Right lobe of liver (tissue), 6 donors: ENCODE data around the gene HSD17B11. TPM values are rescaled to one million over a fixed set of nuclear protein-coding genes. Genes with fewer than 3 reads are reported as not detected.
"Not testable (repeated sequence)": the region's sequence is repeated elsewhere in the genome, so short reads cannot be mapped to it uniquely, and the experiment has no call there.

Experiments
- ATAC-seq, 4 donors: fragments of 200-7000 bp; cut with Tn5 transposase; one replicate each; pipeline ENCODE4 v1.9.1; 2020; ENCODE audit warnings: mild to moderate bottlenecking in 4 of 4, moderate library complexity in 4 of 4
- DNase-seq, 3 donors: peaks; one replicate each; pipeline ENCODE4 v3.0.0-alpha.2; 2020
- H3K27ac ChIP-seq, 3 donors: fragments of 200-600 bp; one replicate each; pipeline ENCODE4 v1.8.0; 2022
- H3K27me3 ChIP-seq, 2 donors: fragments of 200-600 bp; one replicate each; pipeline ENCODE4 v1.8.0; 2022
- H3K36me3 ChIP-seq, 4 donors: fragments of 200-600 bp; sonication (generic) in 1 of 4; one replicate each; pipeline versions ENCODE4 v1.5.1 to v1.8.0; 2017 to 2022; ENCODE audit warnings: control low read depth in 1 of 4
- H3K4me1 ChIP-seq, 4 donors: fragments of 200-600 bp; sonication (generic) in 1 of 4; one replicate each; pipeline versions ENCODE4 v1.5.1 to v1.8.0; 2017 to 2022; ENCODE audit warnings: control low read depth in 1 of 4
- H3K4me3 ChIP-seq, 3 donors: fragments of 200-600 bp; one replicate each; pipeline ENCODE4 v1.8.0; 2022
- H3K9me3 ChIP-seq, 4 donors: fragments of 200-600 bp; sonication (generic) in 1 of 4; one replicate each; pipeline versions ENCODE4 v1.5.1 to v1.8.0; 2017 to 2022; ENCODE audit warnings: control low read depth in 1 of 4
- POLR2A ChIP-seq: fragments of 450-650 bp; IDR thresholded peaks from one replicate; pipeline ENCODE4 v1.6.1; 2017; ENCODE audit warnings: antibody characterized with exemption, mild to moderate bottlenecking
- WGBS: methylation state at CpG from one replicate; pipeline ENCODE4 v1.1.6; 2018; ENCODE audit warnings: low coverage, low lambda C conversion rate; ENCODE audit not compliant: insufficient coverage; ENCODE audit errors: missing lambda C conversion rate; 5-methylcytosine and 5-hydroxymethylcytosine counted together
- intact Hi-C, 2 donors: fragments of 100-400 bp; cut with DNase I; formaldehyde crosslinking; loops; one replicate each; pipeline versions ENCODE4 v1.11.2 to v1.14.1; 2022
- total RNA-seq, 6 experiments: library from RNA; depleted of rRNA in 2 of 6; stranded (reverse); fragments of >200 nt in 2 of 6; fragmentation: NEBNext Ultra II Directional in 3 of 6; extraction: Animal tissue kit (Norgen Biotek cat#: 25700) in 3 of 6; gene quantifications; one replicate each; pipeline versions ENCODE4 v1.1.0 to v1.2.4, GENCODE V29; 2016 to 2023
- TF ChIP-seq, protein P1 (sequence below), 4 donors: fragments of 200-600 bp in 3 of 4; fragments of 450-650 bp in 1 of 4; IDR thresholded peaks; one replicate each; pipeline versions ENCODE4 v1.5.1 to v1.8.0; 2016 to 2022; ENCODE audit warnings: antibody characterized with exemption in 4 of 4, mild to moderate bottlenecking in 2 of 4
- donor health status: DM: no; HTN: yes; CAD: no.
- donor health status: DM: no; HTN: no; CAD: no.
- donor health status: DM: no; HTN: no; CAD: no.
- donor health status: DM: no; HTN: yes; CAD: no.
- donor health status: DM: no; HTN: yes; CAD: no.

HSD17B11 gene
- total RNA-seq, 6 experiments from 2014 or later = 36.1 to 170 (median 127) TPM

DNA sequence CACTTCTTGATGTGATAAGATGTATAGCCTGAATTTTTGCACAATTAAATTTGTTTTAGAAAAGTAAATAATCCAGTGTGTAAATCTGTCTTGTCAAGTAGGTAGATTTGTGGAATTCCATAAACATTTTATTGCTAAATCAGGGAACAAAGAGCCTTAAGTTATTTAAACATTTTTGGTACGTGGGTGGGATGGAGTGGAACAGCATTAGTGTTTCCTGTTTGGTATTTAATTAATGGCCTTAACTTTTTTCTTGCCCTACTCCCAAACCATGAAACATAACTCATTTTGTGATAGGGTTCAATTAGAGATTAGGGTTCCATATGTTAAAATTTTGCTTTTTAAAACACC lies 36.5 kb upstream of the HSD17B11 start:
- 22% methylated on average over 1 of the region's 1 CpG for WGBS
- H3K4me3 ChIP-seq = no peak overlapping the region
- no peaks in the 10 kb centered on the region for H3K36me3 ChIP-seq
- intact Hi-C loops = no loop called here
- peaks cover 0 to 14% (median 3%) of the 10 kb centered on the region in 4 donors for H3K4me1 ChIP-seq
- no peaks in the 10 kb centered on the region for H3K27me3 ChIP-seq
- ATAC-seq = no peak
- TF ChIP-seq, protein P1, sequence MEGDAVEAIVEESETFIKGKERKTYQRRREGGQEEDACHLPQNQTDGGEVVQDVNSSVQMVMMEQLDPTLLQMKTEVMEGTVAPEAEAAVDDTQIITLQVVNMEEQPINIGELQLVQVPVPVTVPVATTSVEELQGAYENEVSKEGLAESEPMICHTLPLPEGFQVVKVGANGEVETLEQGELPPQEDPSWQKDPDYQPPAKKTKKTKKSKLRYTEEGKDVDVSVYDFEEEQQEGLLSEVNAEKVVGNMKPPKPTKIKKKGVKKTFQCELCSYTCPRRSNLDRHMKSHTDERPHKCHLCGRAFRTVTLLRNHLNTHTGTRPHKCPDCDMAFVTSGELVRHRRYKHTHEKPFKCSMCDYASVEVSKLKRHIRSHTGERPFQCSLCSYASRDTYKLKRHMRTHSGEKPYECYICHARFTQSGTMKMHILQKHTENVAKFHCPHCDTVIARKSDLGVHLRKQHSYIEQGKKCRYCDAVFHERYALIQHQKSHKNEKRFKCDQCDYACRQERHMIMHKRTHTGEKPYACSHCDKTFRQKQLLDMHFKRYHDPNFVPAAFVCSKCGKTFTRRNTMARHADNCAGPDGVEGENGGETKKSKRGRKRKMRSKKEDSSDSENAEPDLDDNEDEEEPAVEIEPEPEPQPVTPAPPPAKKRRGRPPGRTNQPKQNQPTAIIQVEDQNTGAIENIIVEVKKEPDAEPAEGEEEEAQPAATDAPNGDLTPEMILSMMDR (IDR thresholded peaks at IDR 0.05) = no peak
- TF ChIP-seq POLR2A = no peak
- H3K9me3 ChIP-seq = no peaks in the 10 kb centered on the region
- H3K27ac ChIP-seq = no peak overlapping the region
- no peak for DNase-seq

DNA sequence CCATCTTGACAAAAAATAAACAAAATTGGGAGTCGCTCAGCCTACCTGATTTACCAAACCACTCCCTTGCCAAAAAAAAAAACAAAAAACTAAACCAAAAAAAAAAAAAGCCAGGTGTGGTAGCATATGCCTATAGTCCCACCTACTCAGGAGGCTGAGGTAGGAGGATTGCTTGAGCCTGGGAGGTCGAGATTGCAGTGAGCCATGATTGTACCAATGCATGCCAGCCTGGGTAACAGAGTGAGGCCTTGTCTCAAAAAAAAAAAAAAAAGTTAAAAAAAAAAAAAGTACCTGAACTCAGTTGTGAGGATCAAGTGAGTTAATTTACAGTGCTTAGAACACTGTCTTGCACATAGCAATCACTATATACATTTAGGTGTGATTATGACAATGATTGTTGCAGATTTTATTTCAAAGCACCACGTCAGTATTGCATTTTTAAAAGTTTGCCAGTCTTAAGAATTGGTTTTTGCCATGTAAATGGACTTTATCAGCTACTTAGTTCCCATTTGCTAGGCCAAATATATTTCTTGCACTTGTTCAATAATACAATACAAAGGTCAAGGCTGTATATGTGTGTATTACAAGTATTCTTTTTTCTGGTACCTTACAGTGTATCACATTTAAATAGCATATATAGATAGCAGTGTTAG lies 36.0 kb upstream of the HSD17B11 start:
- Histone ChIP-seq H3K27me3 (no peaks in the 10 kb centered on the region), H3K4me3 (no peak overlapping the region), H3K9me3 (no peaks in the 10 kb centered on the region), H3K4me1 (peaks cover 0 to 14% (median 3%) of the 10 kb centered on the region in 4 donors), H3K36me3 (no peaks in the 10 kb centered on the region), H3K27ac (no peak overlapping the region)
- TF ChIP-seq, protein P1 (IDR thresholded peaks at IDR 0.05) = no peak
- TF ChIP-seq POLR2A = no peak
- ATAC-seq (no peak), DNase-seq (no peak)
- WGBS = 70% methylated on average over 3 of the region's 3 CpGs
- intact Hi-C loops = no loop called here

GRCh38 chr4:87425711-87426110 lies 34.7 kb upstream of the HSD17B11 start:
- Histone ChIP-seq H3K4me3 (no peak overlapping the region), H3K27ac (no peak overlapping the region), H3K4me1 (peaks cover 0 to 26% (median under 1%) of the 10 kb centered on the region in 4 donors), H3K27me3 (no peaks in the 10 kb centered on the region), H3K36me3 (no peaks in the 10 kb centered on the region), H3K9me3 (no peaks in the 10 kb centered on the region)
- 94% methylated on average over 2 of the region's 2 CpGs for WGBS
- DNase-seq (no peak), ATAC-seq (no peak)
- intact Hi-C loops = no loop called here
- TF ChIP-seq, protein P1 (IDR thresholded peaks at IDR 0.05) = no peak
- no peak for TF ChIP-seq POLR2A

DNA sequence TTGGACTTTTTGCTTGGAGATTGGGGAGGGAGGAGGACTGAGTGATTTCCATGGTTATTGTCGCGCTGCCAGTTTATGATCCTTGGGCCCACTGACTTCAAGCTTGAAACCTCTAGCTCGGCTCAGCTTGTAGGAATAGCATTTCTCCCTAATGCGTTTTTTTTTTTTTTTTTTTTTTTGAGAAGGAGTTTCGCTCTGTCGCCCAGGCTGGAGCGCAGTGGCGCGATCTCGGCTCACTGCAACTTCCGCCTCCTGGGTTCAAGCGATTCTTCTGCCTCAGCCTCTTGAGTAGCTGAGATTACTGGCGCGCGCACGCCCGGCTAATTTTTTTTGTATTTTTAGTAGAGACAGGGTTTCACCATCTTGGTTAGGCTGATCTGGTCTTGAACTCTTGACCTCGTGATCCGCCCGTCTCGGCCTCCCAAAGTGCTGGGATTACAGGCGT lies 33.1 kb upstream of the HSD17B11 start:
- DNase-seq, H3K9me3 ChIP-seq, intact Hi-C loops, ATAC-seq, H3K36me3 ChIP-seq, H3K27me3 ChIP-seq: not testable (repeated sequence)
- peaks cover 0 to 42% (median 7%) of the 10 kb centered on the region in 4 donors for H3K4me1 ChIP-seq
- peak overlapping the region in 2 of 3 donors; percentile 95 for H3K27ac ChIP-seq
- WGBS = 84% methylated on average over 11 of the region's 22 CpGs
- H3K4me3 ChIP-seq = peak overlapping the region in 2 of 3 donors; percentile 76 to 85

- Histone ChIP-seq H3K4me1 (peaks cover 0 to 48% (median 9%) of the 10 kb centered on the region in 4 donors), H3K4me3 (peak overlapping the region; percentile 63 to 85 (median 76)), H3K9me3 (no peaks in the 10 kb centered on the region), H3K36me3 (no peaks in the 10 kb centered on the region), H3K27ac (peak overlapping the region; percentile 88 to 95 (median 95)), H3K27me3 (no peaks in the 10 kb centered on the region)
- intact Hi-C loops = no loop called here
- TF ChIP-seq POLR2A = no peak
- TF ChIP-seq, protein P1 (IDR thresholded peaks at IDR 0.05) = peak in 1 of 4 donors; percentile 16
- WGBS = 2% methylated on average over 3 of the region's 3 CpGs
- peak in 1 of 4 donors; percentile 3 for ATAC-seq
- DNase-seq = no peak
Measured at GRCh38 chr4:87423317-87424098, 32.5 kb upstream of the HSD17B11 start.
